ENCODE measurements around the gene NGFR.
A peak's percentile ranks its signal among the peaks of the same experiment; 100 is the strongest.

The NGFR gene

GRCh38 chr17:49494986-49495841, at the start of gene NGFR:
TSS of gene NGFR (plus strand) at chr17:49495293. CDS start at chr17:49495418, 125 bp downstream.
- no peak for DNase-seq (ENCODE audit: low spot score)
- Histone ChIP-seq H3K4me3 (peak within 1 kb of the TSS; percentile 73), H3K27ac (peak within 1 kb of the TSS in 1 of 2 donors; percentile 57)
- TF ChIP-seq CTCF (IDR thresholded peaks at IDR 0.05), result no peak

- TF ChIP-seq CTCF (IDR thresholded peaks at IDR 0.05), result no peak
- no peak overlapping the region for H3K4me3 ChIP-seq
- DNase-seq (ENCODE audit: low spot score), result no peak
- no peak overlapping the region for H3K27ac ChIP-seq
Observed at GRCh38 chr17:49445591-49445990, 49.5 kb upstream of the NGFR start.

- no peak for TF ChIP-seq CTCF (IDR thresholded peaks at IDR 0.05)
- DNase-seq (ENCODE audit: low spot score), result no peak
- H3K4me3 ChIP-seq, result no peak overlapping the region
- H3K27ac ChIP-seq, result no peak overlapping the region
Observed at GRCh38 chr17:49447628-49448302, 47.3 kb upstream of the NGFR start.

GRCh38 chr17:49450181-49450580, 44.9 kb upstream of the NGFR start:
- DNase-seq (ENCODE audit: low spot score), result no peak
- no peak for TF ChIP-seq CTCF (IDR thresholded peaks at IDR 0.05)
- Histone ChIP-seq H3K4me3 (no peak overlapping the region), H3K27ac (no peak overlapping the region)

- no peak overlapping the region for H3K4me3 ChIP-seq
- no peak for DNase-seq (ENCODE audit: low spot score)
- TF ChIP-seq CTCF (IDR thresholded peaks at IDR 0.05), result no peak
- no peak overlapping the region for H3K27ac ChIP-seq
Observed at GRCh38 chr17:49450735-49451134, 44.4 kb upstream of the NGFR start.

- no peak overlapping the region for H3K4me3 ChIP-seq
- DNase-seq (ENCODE audit: low spot score), result no peak
Observed at GRCh38 chr17:49452201-49452600, 42.9 kb upstream of the NGFR start.

More at GRCh38 chr17:49452201-49452600, 42.9 kb upstream of the NGFR start:
- H3K27ac ChIP-seq, result no peak overlapping the region
- TF ChIP-seq CTCF (IDR thresholded peaks at IDR 0.05), result no peak
